Measurements from ENCODE around the gene SMDT1. TPM values are rescaled to one million over a fixed set of nuclear protein-coding genes. Genes with fewer than 3 reads are reported as not detected.

Gene SMDT1
- total and polyA plus RNA-seq, 2 experiments from 2014 or later: 3.5 to 77.0 TPM

GRCh38 chr22:42083119-42083518 is 3.6 kb downstream of the SMDT1 start:
- H3K9ac ChIP-seq: no peak overlapping the region
- WGBS, 2 experiments (ENCODE audit: low coverage in 1 of 2, low lambda C conversion rate in 2 of 2, missing lambda C conversion rate in 2 of 2): 90 to 95% methylated on average over 4 of the region's 4 CpGs
- H3K9me3 ChIP-seq (ENCODE audit: low read depth): no peaks in the 10 kb centered on the region
- no peak for DNase-seq
- H3K4me3 ChIP-seq: no peak overlapping the region
- no peak overlapping the region for H3K4me2 ChIP-seq (ENCODE audit: unreplicated experiment)
- H3K36me3 ChIP-seq (ENCODE audit: low read depth): peaks cover 13% of the 10 kb centered on the region
- H4K20me1 ChIP-seq (ENCODE audit: insufficient read depth): no peaks in the 10 kb centered on the region
- H3K79me2 ChIP-seq (ENCODE audit: insufficient read depth): peaks cover 58% of the 10 kb centered on the region
- in situ Hi-C loops (cut with MboI): no loop called here
- peaks cover 19% of the 10 kb centered on the region for H3F3A ChIP-seq (ENCODE audit: insufficient read depth)
- H3K4me1 ChIP-seq (ENCODE audit: insufficient read depth): peaks cover 14% of the 10 kb centered on the region
- no peak for TF ChIP-seq EZH2 (IDR thresholded peaks at IDR 0.05; ENCODE audit: insufficient read depth, poor library complexity, severe bottlenecking)
- no peak for TF ChIP-seq EZH2phosphoT487 (IDR thresholded peaks at IDR 0.05; ENCODE audit: insufficient read depth, low read depth)
- H3K9me2 ChIP-seq (ENCODE audit: insufficient read depth): no peaks in the 10 kb centered on the region
- no peaks in the 10 kb centered on the region for H3K27me3 ChIP-seq (replicated peaks; ENCODE audit: insufficient read depth)
- no peak overlapping the region for H3K27ac ChIP-seq
- no peak overlapping the region for H2AFZ ChIP-seq

GRCh38 chr22:42084874-42085273 is 5.4 kb downstream of the SMDT1 start:
- Histone ChIP-seq H3K9ac (no peak overlapping the region), H4K20me1 (ENCODE audit: insufficient read depth) (no peaks in the 10 kb centered on the region; the same call in 1 of the 2 replicates), H3K79me2 (ENCODE audit: insufficient read depth) (peaks cover 75% of the 10 kb centered on the region), H3K4me3 (no peak overlapping the region), H3K9me2 (ENCODE audit: insufficient read depth) (no peaks in the 10 kb centered on the region), H3K36me3 (ENCODE audit: low read depth) (peaks cover 13% of the 10 kb centered on the region), H3F3A (ENCODE audit: insufficient read depth) (peaks cover 15% of the 10 kb centered on the region; the same call in 1 of the 2 replicates), H3K27me3 (replicated peaks; ENCODE audit: insufficient read depth) (no peaks in the 10 kb centered on the region), H3K27ac (no peak overlapping the region), H2AFZ (no peak overlapping the region), H3K4me1 (ENCODE audit: insufficient read depth) (peaks cover 3% of the 10 kb centered on the region; the same call in 1 of the 2 replicates), H3K9me3 (ENCODE audit: low read depth) (no peaks in the 10 kb centered on the region), H3K4me2 (ENCODE audit: unreplicated experiment) (no peak overlapping the region)
- in situ Hi-C loops (cut with MboI): no loop called here
- DNase-seq: no peak
- no peak for TF ChIP-seq EZH2phosphoT487 (IDR thresholded peaks at IDR 0.05; ENCODE audit: insufficient read depth, low read depth)
- no peak for TF ChIP-seq EZH2 (IDR thresholded peaks at IDR 0.05; ENCODE audit: insufficient read depth, poor library complexity, severe bottlenecking)
- 93 to 96% methylated on average over 8 of the region's 8 CpGs for WGBS, 2 experiments (ENCODE audit: low coverage in 1 of 2, low lambda C conversion rate in 2 of 2, missing lambda C conversion rate in 2 of 2)

GRCh38 chr22:42086051-42086450 is 6.6 kb downstream of the SMDT1 start:
- TF ChIP-seq EZH2phosphoT487 (IDR thresholded peaks at IDR 0.05; ENCODE audit: insufficient read depth, low read depth) (no peak), EZH2 (IDR thresholded peaks at IDR 0.05; ENCODE audit: insufficient read depth, poor library complexity, severe bottlenecking) (no peak)

GRCh38 chr22:42090596-42091454 is 11.3 kb downstream of the SMDT1 start, which contains the start of gene NDUFA6:
Gene NDUFA6 (minus strand): TSS chr22:42090772. CDS start chr22:42090744, 28 bp downstream.
- Histone ChIP-seq H2AFZ (peak within 1 kb of the TSS; percentile 95), H3K4me1 (ENCODE audit: insufficient read depth) (0 out of 2 replicates have a peak, but pooled peaks cover 3% of the 10 kb centered on the region), H3K79me2 (ENCODE audit: insufficient read depth) (peaks cover 40% of the 10 kb centered on the region), H3K4me3 (peak within 1 kb of the TSS; percentile 95), H3K9ac (peak within 1 kb of the TSS; percentile 97), H4K20me1 (ENCODE audit: insufficient read depth) (no peaks in the 10 kb centered on the region; the same call in 1 of the 2 replicates), H3K4me2 (ENCODE audit: unreplicated experiment) (peak within 1 kb of the TSS; percentile 90), H3K27me3 (replicated peaks; ENCODE audit: insufficient read depth) (no peaks in the 10 kb centered on the region), H3K9me2 (ENCODE audit: insufficient read depth) (no peaks in the 10 kb centered on the region), H3K9me3 (ENCODE audit: low read depth) (no peaks in the 10 kb centered on the region), H3F3A (ENCODE audit: insufficient read depth) (0 out of 2 replicates have a peak, but pooled peaks cover 12% of the 10 kb centered on the region), H3K27ac (peak within 1 kb of the TSS; percentile 94), H3K36me3 (ENCODE audit: low read depth) (peaks cover 9% of the 10 kb centered on the region)
- peak; percentile 100 for DNase-seq
- WGBS, 2 experiments (ENCODE audit: low coverage in 1 of 2, low lambda C conversion rate in 2 of 2, missing lambda C conversion rate in 2 of 2): 1 to 2% methylated on average over 47 to 71 of the region's 71 CpGs
- in situ Hi-C loops (cut with MboI): loop anchor here (10.0 kb wide), 1 partner anchor 344 kb away; the partner anchor contains the start of gene NFAM1
- TF ChIP-seq EZH2 (IDR thresholded peaks at IDR 0.05; ENCODE audit: insufficient read depth, poor library complexity, severe bottlenecking) (no peak), EZH2phosphoT487 (IDR thresholded peaks at IDR 0.05; ENCODE audit: insufficient read depth, low read depth) (no peak)

More at GRCh38 chr22:42086051-42086450, 6.6 kb downstream of the SMDT1 start:
- no peak overlapping the region for H2AFZ ChIP-seq
- H3K79me2 ChIP-seq (ENCODE audit: insufficient read depth): peaks cover 74% of the 10 kb centered on the region
- H3K4me2 ChIP-seq (ENCODE audit: unreplicated experiment): no peak overlapping the region
- no peaks in the 10 kb centered on the region for H3K9me2 ChIP-seq (ENCODE audit: insufficient read depth)
- 70 to 76% methylated on average over 6 of the region's 6 CpGs for WGBS, 2 experiments (ENCODE audit: low coverage in 1 of 2, low lambda C conversion rate in 2 of 2, missing lambda C conversion rate in 2 of 2)
- no peaks in the 10 kb centered on the region for H3K27me3 ChIP-seq (replicated peaks; ENCODE audit: insufficient read depth)
- no peak for DNase-seq
- no peaks in the 10 kb centered on the region for H3K9me3 ChIP-seq (ENCODE audit: low read depth)
- H3K4me3 ChIP-seq: no peak overlapping the region
- no peak overlapping the region for H3K9ac ChIP-seq
- H3K27ac ChIP-seq: no peak overlapping the region
- no peaks in the 10 kb centered on the region; the same call in 1 of the 2 replicates for H4K20me1 ChIP-seq (ENCODE audit: insufficient read depth)
- 0 out of 2 replicates have a peak, but pooled peaks cover 6% of the 10 kb centered on the region for H3F3A ChIP-seq (ENCODE audit: insufficient read depth)
- in situ Hi-C loops (cut with MboI): no loop called here
- H3K4me1 ChIP-seq (ENCODE audit: insufficient read depth): no peaks in the 10 kb centered on the region
- peaks cover 13% of the 10 kb centered on the region for H3K36me3 ChIP-seq (ENCODE audit: low read depth)

Data from GM23248 (cell line).